MM.1S (cell line): ENCODE data around the gene SWAP70.
A peak's percentile ranks its signal among the peaks of the same experiment; 100 is the strongest.

Experiments
- DNase-seq: peaks from one replicate; pipeline ENCODE4 v3.0.0-alpha.2; 2015
- H2AFZ ChIP-seq: fragments of 300-600 bp; sonication (generic); 2 replicates; pipeline ENCODE4 v1.6.0; 2016; ENCODE audit warnings: antibody characterized with exemption, low read length
- H3F3A ChIP-seq: fragments of 300-600 bp; sonication (generic); 2 replicates; pipeline ENCODE4 v1.6.1; 2016; ENCODE audit warnings: mild to moderate bottlenecking, antibody characterized with exemption, low read length, moderate library complexity, mixed read lengths; ENCODE audit not compliant: insufficient read depth
- H3K27ac ChIP-seq: fragments of 300-600 bp; sonication (generic); 2 replicates; pipeline ENCODE4 v1.5.1; 2016; ENCODE audit warnings: mild to moderate bottlenecking, low read length
- H3K27me3 ChIP-seq: fragments of 300-600 bp; sonication (generic); replicated peaks from 2 replicates; pipeline ENCODE4 v1.6.0; 2016; ENCODE audit warnings: low read length; ENCODE audit not compliant: insufficient read depth
- H3K36me3 ChIP-seq: fragments of 300-600 bp; sonication (generic); replicated peaks from 2 replicates; pipeline ENCODE4 v1.6.1; 2016; ENCODE audit warnings: mild to moderate bottlenecking, low read length, mixed read lengths; ENCODE audit not compliant: insufficient read depth
- H3K4me1 ChIP-seq: fragments of 300-600 bp; sonication (generic); 2 replicates; pipeline ENCODE4 v1.6.1; 2016; ENCODE audit warnings: low read length, mixed read lengths
- H3K4me2 ChIP-seq: fragments of 300-600 bp; sonication (generic); 2 replicates; pipeline ENCODE4 v1.6.0; 2016; ENCODE audit warnings: low read depth, low read length
- H3K4me3 ChIP-seq: fragments of 300-600 bp; sonication (generic); 2 replicates; pipeline ENCODE4 v1.5.1; 2016; ENCODE audit warnings: low read length, mixed read lengths
- H3K79me2 ChIP-seq: fragments of 300-600 bp; sonication (generic); 2 replicates; pipeline ENCODE4 v1.6.1; 2016; ENCODE audit warnings: mixed run types, low read length, mixed read lengths
- H3K9ac ChIP-seq: fragments of 300-600 bp; sonication (generic); 2 replicates; pipeline ENCODE4 v1.6.1; 2016; ENCODE audit warnings: low read length, mixed read lengths
- H3K9me2 ChIP-seq: fragments of 300-600 bp; sonication (generic); replicated peaks from 2 replicates; pipeline ENCODE4 v1.6.1; 2016; ENCODE audit warnings: mild to moderate bottlenecking, low read length, mixed read lengths; ENCODE audit not compliant: insufficient read depth
- H3K9me3 ChIP-seq: fragments of 300-600 bp; sonication (generic); replicated peaks from 2 replicates; pipeline ENCODE4 v1.6.1; 2016; ENCODE audit warnings: mild to moderate bottlenecking, low read length, mixed read lengths; ENCODE audit not compliant: insufficient read depth
- H4K20me1 ChIP-seq: fragments of 300-600 bp; sonication (generic); 2 replicates; pipeline ENCODE4 v1.6.1; 2016; ENCODE audit warnings: mild to moderate bottlenecking, low read length, moderate library complexity, mixed read lengths; ENCODE audit not compliant: insufficient read depth
- CTCF ChIP-seq: fragments of 300-600 bp; sonication (generic); IDR thresholded peaks from 2 replicates; pipeline ENCODE4 v1.5.1; 2016; ENCODE audit warnings: antibody characterized with exemption, low read length, mixed read lengths
- EZH2 ChIP-seq: fragments of 300-600 bp; sonication (generic); optimal IDR thresholded peaks from 2 replicates; pipeline ENCODE3; 2017; ENCODE audit warnings: low read depth, mild to moderate bottlenecking, antibody characterized with exemption, low read length, mixed read lengths
- EZH2phosphoT487 ChIP-seq: fragments of 300-600 bp; sonication (generic); IDR thresholded peaks from 2 replicates; pipeline ENCODE4 v1.6.1; 2018; ENCODE audit warnings: antibody characterized with exemption, low read length

Gene SWAP70

GRCh38 chr11:9663699-9664275, at the start of gene SWAP70:
Gene SWAP70, plus strand, starts transcription at chr11:9664077. Its CDS starts 103 bp downstream, at chr11:9664180.
- Histone ChIP-seq H3K4me2 (peak within 1 kb of the TSS; percentile 100), H3F3A (no peaks in the 10 kb centered on the region), H3K9me3 (no peaks in the 10 kb centered on the region), H3K27me3 (peaks cover 10% of the 10 kb centered on the region; the same call in 1 of the 2 replicates), H3K9ac (peak within 1 kb of the TSS; percentile 58; the same call in 1 of the 2 replicates), H3K79me2 (no peaks in the 10 kb centered on the region), H3K4me1 (no peaks in the 10 kb centered on the region), H2AFZ (peak within 1 kb of the TSS; percentile 99), H4K20me1 (no peaks in the 10 kb centered on the region), H3K4me3 (peak within 1 kb of the TSS; percentile 85), H3K9me2 (no peaks in the 10 kb centered on the region), H3K27ac (no peak within 1 kb of the TSS), H3K36me3 (no peaks in the 10 kb centered on the region)
- TF ChIP-seq EZH2phosphoT487 (no peak), CTCF (no peak; the same call in 1 of the 2 replicates), EZH2 (no peak)
- peak; percentile 78 for DNase-seq

GRCh38 chr11:9615031-9615451, 48.8 kb upstream of the SWAP70 start:
- no peak for TF ChIP-seq EZH2phosphoT487
- TF ChIP-seq CTCF = no peak
- TF ChIP-seq EZH2 = no peak
- H3K9me3 ChIP-seq = no peaks in the 10 kb centered on the region
- H4K20me1 ChIP-seq = no peaks in the 10 kb centered on the region
- no peaks in the 10 kb centered on the region for H3K27me3 ChIP-seq
- no peak overlapping the region for H3K9ac ChIP-seq
- H2AFZ ChIP-seq = 0 out of 2 replicates have a peak overlapping the region, but pooled peaks have one; percentile 94
- H3K4me3 ChIP-seq = no peak overlapping the region
- DNase-seq = no peak
- H3K4me1 ChIP-seq = 0 out of 2 replicates have a peak, but pooled peaks cover 4% of the 10 kb centered on the region
- H3K9me2 ChIP-seq = no peaks in the 10 kb centered on the region
- no peaks in the 10 kb centered on the region for H3K79me2 ChIP-seq
- H3K36me3 ChIP-seq = no peaks in the 10 kb centered on the region
- peak overlapping the region; percentile 99; the same call in 1 of the 2 replicates for H3K4me2 ChIP-seq
- H3K27ac ChIP-seq = no peak overlapping the region
- peaks cover 18% of the 10 kb centered on the region for H3F3A ChIP-seq

GRCh38 chr11:9616042-9616675, 47.7 kb upstream of the SWAP70 start:
- no peak overlapping the region for H3K27ac ChIP-seq
- H3K4me2 ChIP-seq = no peak overlapping the region
- no peak overlapping the region for H3K4me3 ChIP-seq
- no peak for TF ChIP-seq EZH2phosphoT487
- no peak for TF ChIP-seq EZH2
- TF ChIP-seq CTCF = no peak
- no peaks in the 10 kb centered on the region for H3K27me3 ChIP-seq
- H3K36me3 ChIP-seq = no peaks in the 10 kb centered on the region
- peaks cover 18% of the 10 kb centered on the region for H3F3A ChIP-seq
- no peak for DNase-seq
- no peaks in the 10 kb centered on the region for H3K9me3 ChIP-seq
- no peaks in the 10 kb centered on the region for H3K9me2 ChIP-seq
- no peak overlapping the region for H3K9ac ChIP-seq
- H2AFZ ChIP-seq = no peak overlapping the region
- H4K20me1 ChIP-seq = no peaks in the 10 kb centered on the region
- H3K79me2 ChIP-seq = no peaks in the 10 kb centered on the region
- H3K4me1 ChIP-seq = 0 out of 2 replicates have a peak, but pooled peaks cover 4% of the 10 kb centered on the region
